Neural cell (in vitro differentiated cells): ENCODE measurements around the gene NOP56. TPM values are rescaled to one million over a fixed set of nuclear protein-coding genes. Genes with fewer than 3 reads are reported as not detected.

Experiments used
- H2AFZ ChIP-seq: fragments of 200-600, 300-800 bp; sonication (generic), shearing (Covaris generic); 2 replicates; pipeline ENCODE4 v1.6.0; 2014; ENCODE audit warnings: low read depth, mild to moderate bottlenecking, antibody characterized with exemption, low read length, moderate library complexity
- H3F3A ChIP-seq: fragments of 200-600 bp; shearing (Covaris generic); 2 replicates; pipeline ENCODE4 v1.6.1; 2016; ENCODE audit warnings: mild to moderate bottlenecking, moderate library complexity, mixed read lengths, antibody characterized with exemption, low read length; ENCODE audit not compliant: insufficient read depth, poor library complexity, severe bottlenecking
- H3K27ac ChIP-seq: fragments of 200-600, 300-800 bp; sonication (generic), shearing (Covaris generic); 2 replicates; pipeline ENCODE4 v1.5.1; 2014; ENCODE audit warnings: mild to moderate bottlenecking, low read length, moderate library complexity
- H3K27me3 ChIP-seq: fragments of 300-800, 200-600 bp; sonication (generic), shearing (Covaris generic); 2 replicates; pipeline ENCODE4 v1.6.0; 2014; ENCODE audit warnings: mild to moderate bottlenecking, low read depth, low read length, moderate library complexity; ENCODE audit not compliant: insufficient read depth
- H3K36me3 ChIP-seq: fragments of 300-800, 200-600 bp; sonication (generic), shearing (Covaris generic); 2 replicates; pipeline ENCODE4 v1.5.1; 2014; ENCODE audit warnings: mild to moderate bottlenecking, antibody characterized with exemption, low read length, moderate library complexity; ENCODE audit not compliant: insufficient read depth
- H3K4me2 ChIP-seq: fragments of 300-800, 200-600 bp; sonication (generic), shearing (Covaris generic); 2 replicates; pipeline ENCODE4 v1.6.0; 2014; ENCODE audit warnings: mild to moderate bottlenecking, low read length
- H3K4me3 ChIP-seq: fragments of 300-800, 200-600 bp; sonication (generic), shearing (Covaris generic); 2 replicates; pipeline ENCODE4 v1.5.1; 2014; ENCODE audit warnings: mild to moderate bottlenecking, low read length, moderate library complexity
- H3K79me2 ChIP-seq: fragments of 200-600 bp; shearing (Covaris generic); replicated peaks from 2 replicates; pipeline ENCODE4 v1.6.0; 2014; ENCODE audit warnings: mild to moderate bottlenecking, low read length, moderate library complexity; ENCODE audit not compliant: insufficient read depth
- H3K9ac ChIP-seq: fragments of 300-800, 200-600 bp; sonication (generic), shearing (Covaris generic); 2 replicates; pipeline ENCODE4 v1.6.1; 2016; ENCODE audit warnings: mild to moderate bottlenecking, low read length, mixed read lengths
- H3K9me2 ChIP-seq: fragments of 200-600 bp; shearing (Covaris generic); 2 replicates; pipeline ENCODE4 v1.6.1; 2016; ENCODE audit warnings: mild to moderate bottlenecking, low read length, mixed read lengths; ENCODE audit not compliant: insufficient read depth
- H3K9me3 ChIP-seq: fragments of 200-600, 300-800 bp; sonication (generic), shearing (Covaris generic); 2 replicates; pipeline ENCODE4 v1.6.1; 2016; ENCODE audit warnings: mild to moderate bottlenecking, mixed run types, low read length, moderate library complexity, mixed read lengths
- H4K20me1 ChIP-seq: fragments of 200-600 bp; shearing (Covaris generic); 2 replicates; pipeline ENCODE4 v1.6.1; 2016; ENCODE audit warnings: mild to moderate bottlenecking, mixed run types; ENCODE audit not compliant: insufficient read depth
- CTCF ChIP-seq: fragments of 450-650 bp; IDR thresholded peaks from 2 replicates; pipeline ENCODE4 v1.5.1; 2014; ENCODE audit warnings: antibody characterized with exemption, mild to moderate bottlenecking, moderate library complexity; ENCODE audit not compliant: poor library complexity, severe bottlenecking
- EP300 ChIP-seq: fragments of 450-650 bp; conservative IDR thresholded peaks from 2 replicates; pipeline ENCODE4 v1.6.1; 2014; ENCODE audit warnings: antibody characterized with exemption, mild to moderate bottlenecking, moderate library complexity; ENCODE audit not compliant: poor library complexity, severe bottlenecking
- EZH2 ChIP-seq: fragments of 200-600, 300-800 bp; shearing (Covaris generic), sonication (generic); IDR thresholded peaks from 2 replicates; pipeline ENCODE4 v1.6.1; 2014; ENCODE audit warnings: antibody characterized with exemption, low read length, borderline replicate concordance, mild to moderate bottlenecking; ENCODE audit not compliant: insufficient read depth, poor library complexity, severe bottlenecking
- POLR2AphosphoS5 ChIP-seq: IDR thresholded peaks from 2 replicates; pipeline ENCODE4 v1.6.1; 2012
- RAD21 ChIP-seq: fragments of 450-650 bp; conservative IDR thresholded peaks from 2 replicates; pipeline ENCODE4 v1.6.1; 2014; ENCODE audit warnings: antibody characterized with exemption, mild to moderate bottlenecking, moderate library complexity
- REST ChIP-seq: IDR thresholded peaks from 2 replicates; pipeline ENCODE4 v1.6.1; 2012; ENCODE audit warnings: borderline replicate concordance
- SMC3 ChIP-seq: fragments of 450-650 bp; conservative IDR thresholded peaks from 2 replicates; pipeline ENCODE4 v1.6.1; 2014; ENCODE audit warnings: antibody characterized with exemption, mild to moderate bottlenecking, moderate library complexity; ENCODE audit not compliant: poor library complexity
- TAF1 ChIP-seq: IDR thresholded peaks from 2 replicates; pipeline ENCODE4 v1.6.1; 2012; ENCODE audit warnings: low read depth
- polyA plus RNA-seq: library from polyadenylated mRNA; depleted of rRNA; stranded (reverse); fragments of >200 nt; gene quantifications from 2 replicates; pipeline ENCODE4 v1.2.3, GENCODE V29; 2014

Gene NOP56
- polyA plus RNA-seq, 1 donor from 2014 or later, result 188 TPM

GRCh38 chr20:2701671-2702081 lies 49.2 kb downstream of the NOP56 start:
- Histone ChIP-seq H3K27ac (no peak overlapping the region), H4K20me1 (no peaks in the 10 kb centered on the region), H3K4me2 (no peak overlapping the region), H3K9me2 (no peaks in the 10 kb centered on the region), H3K27me3 (no peaks in the 10 kb centered on the region), H3F3A (no peaks in the 10 kb centered on the region), H3K9ac (no peak overlapping the region), H3K4me3 (no peak overlapping the region), H3K79me2 (no peaks in the 10 kb centered on the region), H3K36me3 (no peaks in the 10 kb centered on the region), H2AFZ (no peak overlapping the region), H3K9me3 (no peaks in the 10 kb centered on the region)
- TF ChIP-seq EZH2 (no peak), EP300 (no peak), TAF1 (no peak), REST (no peak), POLR2AphosphoS5 (no peak)

- Histone ChIP-seq H4K20me1 (no peaks in the 10 kb centered on the region), H3K9ac (no peak overlapping the region), H3K27me3 (no peaks in the 10 kb centered on the region)
Observed at GRCh38 chr20:2703716-2704475, 51.5 kb downstream of the NOP56 start.

More at GRCh38 chr20:2703716-2704475, 51.5 kb downstream of the NOP56 start:
- H3K36me3 ChIP-seq, result no peaks in the 10 kb centered on the region
- no peaks in the 10 kb centered on the region for H3F3A ChIP-seq
- H3K9me3 ChIP-seq, result no peaks in the 10 kb centered on the region
- H3K9me2 ChIP-seq, result no peaks in the 10 kb centered on the region
- H3K4me3 ChIP-seq, result no peak overlapping the region
- H2AFZ ChIP-seq, result no peak overlapping the region
- H3K79me2 ChIP-seq, result no peaks in the 10 kb centered on the region
- no peak for TF ChIP-seq SMC3
- TF ChIP-seq RAD21, result no peak
- TF ChIP-seq CTCF, result no peak
- no peak for TF ChIP-seq REST
- no peak for TF ChIP-seq POLR2AphosphoS5
- H3K27ac ChIP-seq, result no peak overlapping the region
- no peak overlapping the region for H3K4me2 ChIP-seq
